GM03348 (cell line): Measurements from ENCODE around the gene LFNG.

ENCODE experiments used
- DNase-seq: peaks from one replicate; pipeline ENCODE4 v3.0.0; 2012; ENCODE audit warnings: low spot score

The LFNG gene

DNA sequence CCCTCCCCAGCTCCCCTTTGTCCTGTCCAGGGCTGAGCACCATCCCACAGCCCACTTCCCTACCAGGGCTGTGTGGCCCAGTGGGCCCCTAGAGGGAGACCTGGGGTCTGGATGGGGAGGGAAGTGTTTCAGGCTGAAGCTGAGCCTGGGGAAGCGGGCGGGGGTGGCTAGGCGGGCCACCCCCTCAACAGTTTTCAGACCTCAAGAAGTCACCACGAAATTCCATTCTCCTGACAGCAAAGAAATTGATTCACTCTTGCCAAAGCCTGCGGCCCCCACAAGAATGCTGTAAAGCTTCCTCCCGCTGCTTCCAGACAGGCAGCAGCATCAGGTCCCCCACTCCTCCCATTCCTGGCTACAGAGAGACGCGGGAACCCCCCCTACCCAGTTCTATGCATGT lies 2.5 kb upstream of the LFNG start:
- DNase-seq = peak; percentile 95

GRCh38 chr7:2517678-2518507 lies 1.7 kb upstream of the LFNG start:
- no peak for DNase-seq

GRCh38 chr7:2518737-2519118 lies 846 bp upstream of the LFNG start:
- no peak for DNase-seq

DNA sequence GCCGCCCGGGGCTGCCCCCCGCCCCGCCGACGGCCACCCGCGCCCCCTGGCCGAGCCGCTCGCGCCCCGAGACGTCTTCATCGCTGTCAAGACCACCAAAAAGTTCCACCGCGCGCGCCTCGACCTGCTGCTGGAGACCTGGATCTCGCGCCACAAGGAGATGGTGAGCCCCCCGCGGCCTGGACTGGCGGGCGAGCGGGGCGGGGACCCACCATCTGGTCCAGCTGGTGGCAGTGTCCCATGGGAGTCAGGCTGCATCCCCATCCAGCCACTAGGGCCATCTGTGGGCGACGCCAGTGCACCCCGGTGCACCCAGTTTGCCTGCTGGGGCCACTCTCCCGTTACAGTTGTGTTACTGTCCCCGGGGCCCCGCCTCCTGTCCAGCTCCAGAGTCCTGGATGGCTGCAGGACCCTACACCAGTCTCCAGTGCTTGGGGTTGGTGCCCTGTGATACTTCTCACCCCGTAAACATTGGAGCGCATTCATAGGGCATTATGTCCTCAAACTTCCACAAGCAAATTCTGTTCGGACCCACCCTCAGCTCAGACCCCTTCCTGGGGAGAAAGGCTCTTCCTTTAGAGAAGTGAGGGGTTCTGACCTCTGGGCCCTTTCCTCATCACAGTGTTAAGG lies 672 bp downstream of the LFNG start:
- no peak for DNase-seq

DNA sequence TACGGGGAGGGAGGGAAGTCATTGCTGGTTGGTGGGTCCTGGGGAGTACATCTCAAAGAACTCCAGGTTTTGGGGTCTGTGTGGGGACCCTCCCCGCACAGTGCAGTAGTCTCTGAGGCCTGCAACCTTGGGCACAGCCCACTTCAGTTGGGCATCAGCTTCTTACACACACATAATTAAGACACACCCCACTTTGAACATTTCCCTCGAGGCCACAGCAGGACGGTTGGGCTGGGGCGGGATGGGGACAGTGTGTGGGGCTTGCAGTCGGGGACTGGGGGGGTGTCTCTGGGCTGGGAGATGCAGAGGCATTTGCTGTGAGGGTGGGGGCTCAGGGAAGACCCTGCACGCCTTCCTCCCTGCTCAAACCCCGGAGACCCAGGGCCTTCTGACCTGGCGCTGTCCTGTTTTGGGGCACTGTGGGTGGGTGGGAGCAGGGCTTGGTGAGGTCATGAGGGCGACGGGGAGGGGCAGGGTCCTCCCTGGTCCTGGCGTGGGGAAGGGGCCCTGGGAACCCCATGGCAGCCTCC lies 1.3 kb downstream of the LFNG start:
- DNase-seq = no peak

- no peak for DNase-seq
Observed at GRCh38 chr7:2521341-2521745, 1.8 kb downstream of the LFNG start.

DNA sequence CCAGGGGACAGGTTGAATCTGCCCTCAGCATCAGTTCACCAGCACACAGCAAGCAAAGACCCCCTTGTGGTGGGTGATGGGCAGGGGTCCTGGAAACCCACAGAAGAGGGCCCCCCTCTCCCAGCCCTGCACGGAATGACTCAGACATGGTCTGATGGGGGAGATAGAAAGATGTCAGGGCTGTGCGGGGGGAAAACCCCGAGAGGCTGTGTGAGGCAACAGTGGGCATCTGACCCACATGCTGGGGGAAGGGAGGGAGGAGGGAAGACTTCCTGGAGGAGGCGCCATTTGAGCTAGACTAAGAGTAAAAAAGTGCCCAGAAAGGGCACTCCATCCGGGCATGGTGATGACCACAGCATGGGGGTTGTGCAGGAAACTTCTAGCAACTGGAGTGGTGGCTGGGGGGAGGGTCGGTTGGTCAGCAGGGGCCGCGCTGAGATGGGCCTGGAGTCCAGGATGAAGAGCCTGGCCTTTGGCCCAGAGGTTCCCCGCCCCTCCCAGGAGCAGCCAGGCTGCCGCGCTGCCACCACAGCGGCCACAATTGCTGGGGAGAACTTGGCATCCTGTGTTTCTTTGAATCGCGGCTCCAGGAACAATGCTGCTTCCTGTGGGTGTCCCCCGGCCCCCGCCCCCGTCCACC lies 2.5 kb downstream of the LFNG start:
- no peak for DNase-seq

GRCh38 chr7:2522780-2523433 lies 3.3 kb downstream of the LFNG start:
- DNase-seq = peak; percentile 59

- no peak for DNase-seq
Observed at GRCh38 chr7:2523461-2523936, 3.9 kb downstream of the LFNG start.

DNA sequence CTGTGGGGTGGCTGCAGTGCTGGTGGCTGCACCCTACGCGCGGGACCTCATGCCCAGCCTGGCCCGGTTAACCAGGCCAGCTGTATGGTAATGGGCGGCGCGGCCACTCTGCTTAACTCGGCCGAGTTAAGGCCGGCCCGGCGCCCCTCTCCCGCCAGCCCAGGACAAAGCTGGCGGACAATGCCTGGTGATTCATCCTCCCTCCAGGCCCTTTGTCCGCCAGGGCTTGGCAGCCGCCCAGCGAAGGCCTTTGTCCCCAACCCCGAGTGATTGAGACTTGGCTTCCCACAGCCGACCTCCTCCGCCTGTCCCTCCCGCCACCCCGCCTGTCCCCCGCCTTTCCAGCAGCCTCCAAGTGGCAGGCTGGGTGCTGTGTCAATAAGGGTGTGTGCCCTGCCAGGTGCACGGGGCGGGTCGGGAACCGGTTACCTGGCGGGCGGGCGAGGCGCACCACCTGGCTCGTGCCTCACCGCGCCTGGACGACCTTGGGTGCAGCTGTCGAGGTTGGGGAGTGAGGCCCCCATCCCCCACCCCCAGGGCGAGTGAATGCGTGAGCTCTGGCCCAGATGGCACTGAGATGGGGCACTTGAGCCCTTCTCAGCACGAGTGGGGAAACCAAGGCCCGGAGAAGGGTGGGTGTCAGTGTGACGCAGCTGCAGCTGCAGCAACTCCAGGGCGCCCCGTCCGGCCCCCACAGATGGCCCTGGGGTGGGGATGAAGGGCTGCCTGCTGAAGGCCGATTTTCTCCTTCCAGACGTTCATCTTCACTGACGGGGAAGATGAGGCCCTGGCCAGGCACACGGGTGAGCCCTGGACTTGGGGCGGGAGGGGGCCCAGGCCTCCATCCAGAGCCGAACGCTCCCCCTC lies 4.6 kb downstream of the LFNG start:
- DNase-seq = no peak

- no peak for DNase-seq
Observed at GRCh38 chr7:2524808-2525657, 5.5 kb downstream of the LFNG start.

DNA sequence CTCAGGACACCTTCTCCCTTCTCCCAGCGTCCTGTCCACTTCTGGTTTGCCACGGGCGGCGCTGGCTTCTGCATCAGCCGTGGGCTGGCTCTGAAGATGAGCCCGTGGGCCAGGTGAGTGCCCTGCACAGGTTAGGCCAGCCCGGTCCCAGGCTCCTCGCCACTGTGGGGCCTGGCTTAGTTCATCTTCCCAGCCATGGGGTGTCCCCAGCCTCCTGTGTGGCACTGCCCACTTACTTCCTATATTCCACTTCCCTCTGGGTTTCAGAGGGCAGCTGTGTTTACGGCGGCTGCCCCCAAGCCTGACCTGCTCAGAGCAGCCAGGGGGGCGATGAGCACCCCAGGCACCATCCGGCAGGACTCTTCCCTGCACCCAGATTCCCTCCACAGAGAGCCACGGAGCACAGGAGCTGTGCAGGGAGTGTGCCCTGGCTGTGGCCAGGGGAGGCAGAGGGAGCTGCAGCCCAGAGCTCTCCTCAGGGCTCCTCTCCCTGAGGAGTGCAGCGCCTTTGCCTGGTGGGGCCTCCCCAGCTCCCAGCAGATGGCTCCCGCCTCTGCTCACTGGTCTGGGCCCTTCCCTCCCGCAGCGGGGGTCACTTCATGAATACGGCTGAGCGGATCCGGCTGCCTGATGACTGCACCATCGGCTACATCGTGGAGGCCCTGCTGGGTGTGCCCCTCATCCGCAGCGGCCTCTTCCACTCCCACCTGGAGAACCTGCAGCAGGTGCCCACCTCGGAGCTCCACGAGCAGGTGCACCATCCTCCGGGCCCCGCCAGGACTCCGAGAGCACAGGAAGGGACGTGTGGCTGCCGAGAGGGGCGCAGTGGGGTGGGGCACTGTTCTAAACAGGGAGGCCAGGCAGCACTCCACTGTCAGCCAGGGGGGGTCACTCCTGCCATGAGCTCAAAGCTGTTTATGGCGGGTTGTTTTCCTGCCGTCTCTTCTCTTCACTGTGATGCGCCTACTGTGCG lies 6.4 kb downstream of the LFNG start:
- DNase-seq = no peak

DNA sequence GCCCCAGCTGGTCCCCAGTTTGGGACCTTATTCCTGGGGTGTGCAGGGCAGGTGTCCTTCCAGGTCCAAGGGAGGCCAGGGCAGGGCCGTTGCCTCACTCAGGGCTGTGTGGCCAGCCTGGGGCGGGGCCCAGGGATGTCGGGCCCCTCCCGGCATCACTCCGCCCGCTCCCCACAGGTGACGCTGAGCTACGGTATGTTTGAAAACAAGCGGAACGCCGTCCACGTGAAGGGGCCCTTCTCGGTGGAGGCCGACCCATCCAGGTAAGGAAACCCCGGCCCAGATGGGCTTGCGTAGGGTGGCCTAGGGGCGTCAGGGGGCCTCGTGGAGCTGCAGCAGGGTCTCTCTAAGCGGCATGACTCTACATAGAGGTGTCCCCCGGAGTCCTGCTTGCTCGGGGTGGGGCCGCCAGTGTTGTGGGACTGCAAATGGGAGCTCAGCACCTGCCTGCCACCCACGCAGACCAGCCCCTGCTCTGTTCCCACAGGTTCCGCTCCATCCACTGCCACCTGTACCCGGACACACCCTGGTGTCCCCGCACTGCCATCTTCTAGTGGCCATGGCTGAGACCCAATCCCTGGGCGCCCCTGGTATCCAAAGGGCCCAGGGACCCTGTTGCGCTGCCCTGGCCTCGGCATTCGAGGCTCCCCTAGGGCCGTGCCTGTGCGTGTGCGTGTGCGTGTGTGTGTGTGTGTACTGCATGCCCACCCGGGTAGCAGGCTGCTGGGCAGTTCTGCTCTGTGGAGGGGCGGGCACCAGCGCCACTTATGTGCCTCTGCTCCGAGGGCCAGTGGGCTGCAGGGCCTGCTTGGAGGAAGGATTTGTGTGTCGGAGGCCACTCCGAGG lies 7.3 kb downstream of the LFNG start:
- DNase-seq = no peak

DNA sequence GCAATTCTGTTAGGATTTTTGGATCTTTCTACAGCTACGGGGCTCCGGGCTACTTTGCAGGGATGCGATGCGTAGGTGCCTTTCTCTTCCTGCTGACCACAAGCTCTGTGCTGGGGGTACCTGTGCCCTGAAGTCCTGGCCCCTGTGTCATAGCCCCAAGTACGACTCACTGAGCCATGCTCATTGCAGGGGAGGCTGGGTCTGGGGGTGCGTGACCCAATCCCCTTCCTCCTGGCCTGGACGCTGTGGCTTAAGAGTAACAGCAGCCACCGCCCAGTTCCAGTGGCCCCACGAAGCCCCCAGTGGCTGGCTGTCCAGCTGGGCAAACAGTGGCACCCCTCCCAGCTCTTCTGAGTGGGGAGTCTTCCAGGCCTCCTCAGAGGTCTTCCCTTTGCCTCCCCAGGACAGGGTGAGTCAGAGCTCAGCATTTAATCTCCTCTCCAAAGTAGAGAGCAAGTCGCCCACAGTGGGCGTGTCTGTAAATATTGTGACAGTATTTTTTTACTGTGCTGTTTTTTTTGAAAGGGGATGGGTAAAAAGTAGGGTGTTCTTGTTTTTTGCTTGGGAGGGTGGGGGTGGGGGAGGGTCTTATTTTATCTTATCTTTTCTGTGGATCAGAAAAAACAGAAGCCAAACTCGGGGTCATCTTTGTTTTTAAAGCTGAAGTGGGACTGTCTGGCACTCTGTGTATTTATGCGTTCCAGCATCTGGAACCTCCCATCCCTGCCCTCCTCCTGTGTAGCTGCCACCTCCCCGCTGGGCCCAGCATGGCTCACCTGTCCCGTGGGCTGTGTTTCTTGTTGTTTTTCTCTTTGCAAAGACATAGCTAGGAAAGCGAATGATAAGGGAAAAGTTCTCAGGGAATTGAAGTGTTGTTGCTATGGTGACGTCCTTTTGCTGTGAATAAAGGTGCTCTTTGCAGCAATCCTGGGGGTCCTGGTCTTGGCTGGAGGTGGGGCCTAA lies 8.2 kb downstream of the LFNG start:
- peak; percentile 84 for DNase-seq

DNA sequence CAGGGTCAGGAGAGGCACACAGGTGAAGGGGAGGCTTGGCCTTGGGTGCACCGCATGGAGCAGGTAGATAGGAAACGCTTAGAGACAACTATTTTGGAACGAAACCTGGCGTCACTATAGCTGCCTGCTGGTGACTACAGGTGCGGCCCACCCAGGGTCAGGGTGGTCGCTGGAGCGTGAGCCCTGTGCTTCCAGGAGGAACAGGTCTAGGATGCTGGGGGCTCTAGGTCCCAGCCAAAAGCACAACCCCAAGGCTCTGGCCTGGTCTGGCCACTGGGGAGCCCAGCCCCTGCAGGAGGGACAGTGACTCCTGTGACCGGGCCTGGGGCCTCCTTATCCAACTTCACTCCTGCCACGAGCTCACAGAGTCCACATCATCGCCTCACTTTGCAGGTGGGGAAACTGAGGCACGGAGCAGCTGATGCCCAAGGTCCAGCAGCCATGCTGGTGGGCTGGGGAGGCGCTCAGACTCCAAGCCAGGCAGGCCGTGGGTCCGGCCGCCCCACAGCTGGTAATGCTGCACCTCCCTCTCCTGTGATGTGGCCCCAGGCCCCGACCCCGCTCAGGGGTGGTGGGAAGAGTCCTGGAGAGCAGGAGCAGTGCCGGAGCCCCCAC lies 9.0 kb downstream of the LFNG start:
- DNase-seq = no peak
